BJ (cell line): Measurements from ENCODE around the gene ARID1A. TPM values are rescaled to one million over a fixed set of nuclear protein-coding genes. Genes with fewer than 3 reads are reported as not detected.

Experiments used
- CTCF ChIA-PET: fragments of 350-600 bp; formaldehyde crosslinking; extraction: SDS; loops from one replicate; lab custom pipeline; 2021; ENCODE audit warnings: antibody characterized with exemption, inconsistent platforms; lab: Yijun Ruan, JAX
- POLR2A ChIA-PET: fragments of 300-600 bp; sonication (Branson Sonifier 250); formaldehyde crosslinking; extraction: SDS; loops from one replicate; lab custom pipeline; 2021; ENCODE audit warnings: antibody characterized with exemption; lab: Charles Lee
- DNase-seq: peaks from one replicate; pipeline ENCODE4 v3.0.0-alpha.2; 2011; ENCODE audit warnings: low read depth
- H3K27me3 ChIP-seq: 2 replicates; pipeline ENCODE4 v1.6.0; 2011; ENCODE audit warnings: low read length; ENCODE audit not compliant: control insufficient read depth, insufficient read depth
- H3K36me3 ChIP-seq: 2 replicates; pipeline ENCODE4 v1.5.1; 2011; ENCODE audit warnings: low read length; ENCODE audit not compliant: control insufficient read depth, insufficient read depth
- H3K4me3 ChIP-seq: 2 replicates; pipeline ENCODE4 v1.5.1; 2011; ENCODE audit warnings: low read depth, mild to moderate bottlenecking, control low read depth, low read length
- polyA plus RNA-seq: library from polyadenylated mRNA; depleted of rRNA; stranded (reverse); fragments of >200 nt; gene quantifications from 2 replicates; pipeline ENCODE4 v1.2.3, GENCODE V29; 2011
- TF ChIP-seq, protein P1 (sequence below): IDR thresholded peaks from 2 replicates; pipeline ENCODE4 v1.5.1; 2011; ENCODE audit warnings: low read depth, mild to moderate bottlenecking, control low read depth, inconsistent platforms, low read length, moderate library complexity; ENCODE audit not compliant: insufficient read depth

The ARID1A gene
- polyA plus RNA-seq, 1 experiment, result 16.0 TPM

DNA sequence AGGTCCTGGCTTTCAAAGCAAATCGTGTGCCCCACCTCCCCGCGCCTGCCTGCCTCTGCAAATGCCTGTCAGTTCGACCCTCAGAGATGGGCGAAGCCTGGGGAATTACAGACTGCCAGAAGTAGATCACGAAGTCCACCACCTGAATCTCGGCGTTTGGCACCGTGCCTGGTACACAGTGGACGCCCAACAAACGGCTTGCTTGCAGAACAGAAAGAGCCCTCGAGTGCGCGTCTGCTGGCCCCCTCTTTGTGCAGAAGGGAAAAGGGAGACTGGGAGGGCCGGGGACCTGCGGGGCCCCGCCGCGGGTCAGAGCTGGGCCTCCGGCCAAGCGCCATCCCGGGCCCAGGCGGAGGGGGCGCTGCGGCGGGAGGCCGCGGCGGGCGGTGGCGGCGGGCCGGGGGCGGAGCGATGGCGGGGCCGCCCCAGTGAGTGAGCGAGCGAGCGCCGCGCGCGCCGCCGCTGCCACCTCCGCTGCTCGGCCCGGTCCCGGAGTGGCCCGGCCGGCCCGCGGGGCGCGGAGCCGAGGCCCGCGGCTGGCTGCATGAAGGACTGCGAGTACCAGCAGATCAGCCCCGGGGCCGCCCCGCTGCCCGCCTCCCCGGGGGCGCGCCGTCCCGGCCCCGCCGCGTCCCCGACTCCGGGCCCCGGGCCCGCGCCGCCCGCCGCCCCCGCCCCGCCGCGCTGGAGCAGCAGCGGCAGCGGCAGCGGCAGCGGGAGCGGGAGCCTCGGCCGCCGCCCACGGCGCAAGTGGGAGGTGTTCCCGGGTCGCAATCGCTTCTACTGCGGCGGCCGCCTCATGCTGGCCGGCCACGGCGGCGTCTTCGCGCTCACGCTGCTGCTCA, 130.7 kb downstream of the ARID1A start, which contains the start of gene ZDHHC18:
ZDHHC18 (plus strand) TSS at position 428 of the 845 bp plus-strand sequence; CDS start at position 545, 117 bp downstream.
- H3K36me3 ChIP-seq, result no peaks in the 10 kb centered on the region; the same call in 1 of the 2 replicates
- H3K4me3 ChIP-seq, result peak within 1 kb of the TSS; percentile 83
- H3K27me3 ChIP-seq, result no peaks in the 10 kb centered on the region
- ChIA-PET POLR2A (interaction anchor here (0.6 kb wide), 1 partner anchor 63 kb away, joined by 6 read pairs; no protein-coding TSS in a partner anchor), CTCF (interaction anchor here (1.2 to 5.0 kb wide), 6 partner anchors 14 to 78 kb away, joined by 3 to 54 read pairs (median 4); no protein-coding TSS in a partner anchor)
- DNase-seq, result no peak
- TF ChIP-seq, protein P1, sequence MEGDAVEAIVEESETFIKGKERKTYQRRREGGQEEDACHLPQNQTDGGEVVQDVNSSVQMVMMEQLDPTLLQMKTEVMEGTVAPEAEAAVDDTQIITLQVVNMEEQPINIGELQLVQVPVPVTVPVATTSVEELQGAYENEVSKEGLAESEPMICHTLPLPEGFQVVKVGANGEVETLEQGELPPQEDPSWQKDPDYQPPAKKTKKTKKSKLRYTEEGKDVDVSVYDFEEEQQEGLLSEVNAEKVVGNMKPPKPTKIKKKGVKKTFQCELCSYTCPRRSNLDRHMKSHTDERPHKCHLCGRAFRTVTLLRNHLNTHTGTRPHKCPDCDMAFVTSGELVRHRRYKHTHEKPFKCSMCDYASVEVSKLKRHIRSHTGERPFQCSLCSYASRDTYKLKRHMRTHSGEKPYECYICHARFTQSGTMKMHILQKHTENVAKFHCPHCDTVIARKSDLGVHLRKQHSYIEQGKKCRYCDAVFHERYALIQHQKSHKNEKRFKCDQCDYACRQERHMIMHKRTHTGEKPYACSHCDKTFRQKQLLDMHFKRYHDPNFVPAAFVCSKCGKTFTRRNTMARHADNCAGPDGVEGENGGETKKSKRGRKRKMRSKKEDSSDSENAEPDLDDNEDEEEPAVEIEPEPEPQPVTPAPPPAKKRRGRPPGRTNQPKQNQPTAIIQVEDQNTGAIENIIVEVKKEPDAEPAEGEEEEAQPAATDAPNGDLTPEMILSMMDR, result peak; percentile 38; the same call in 1 of the 2 replicates

DNA sequence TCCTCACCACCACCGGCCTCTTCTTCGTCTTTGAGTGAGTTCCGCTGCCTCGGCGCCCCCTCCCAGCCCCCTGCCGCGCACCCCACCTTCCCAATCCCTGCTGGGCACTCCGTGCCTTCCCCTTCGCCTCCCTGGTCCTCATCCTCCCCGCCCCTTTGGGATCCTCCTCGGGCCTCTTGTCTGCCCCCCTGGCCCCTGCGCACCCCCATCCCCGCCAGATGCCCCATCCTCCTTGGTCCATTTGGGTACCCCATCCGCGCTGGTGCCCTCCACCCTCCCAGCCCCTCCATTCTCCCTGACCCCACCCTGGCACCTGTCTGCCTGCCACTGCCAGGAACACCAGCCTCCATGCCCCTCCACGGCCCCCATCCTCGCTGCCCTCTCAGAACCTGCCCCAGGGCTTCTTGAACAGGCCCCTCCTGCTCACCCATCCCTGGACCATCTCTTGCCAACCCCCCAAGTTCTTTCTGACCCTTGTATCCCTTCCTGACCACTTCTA, 131.3 kb downstream of the ARID1A start:
- Histone ChIP-seq H3K4me3 (peak overlapping the region; percentile 83), H3K36me3 (no peaks in the 10 kb centered on the region; the same call in 1 of the 2 replicates), H3K27me3 (no peaks in the 10 kb centered on the region)
- POLR2A ChIA-PET, result no interaction called here
- TF ChIP-seq, protein P1, result no peak
- CTCF ChIA-PET, result interaction anchor here (1.0 to 1.6 kb wide), 3 partner anchors 11 to 29 kb away, joined by 3 to 6 read pairs (median 3); no protein-coding TSS in a partner anchor
- DNase-seq, result no peak

DNA sequence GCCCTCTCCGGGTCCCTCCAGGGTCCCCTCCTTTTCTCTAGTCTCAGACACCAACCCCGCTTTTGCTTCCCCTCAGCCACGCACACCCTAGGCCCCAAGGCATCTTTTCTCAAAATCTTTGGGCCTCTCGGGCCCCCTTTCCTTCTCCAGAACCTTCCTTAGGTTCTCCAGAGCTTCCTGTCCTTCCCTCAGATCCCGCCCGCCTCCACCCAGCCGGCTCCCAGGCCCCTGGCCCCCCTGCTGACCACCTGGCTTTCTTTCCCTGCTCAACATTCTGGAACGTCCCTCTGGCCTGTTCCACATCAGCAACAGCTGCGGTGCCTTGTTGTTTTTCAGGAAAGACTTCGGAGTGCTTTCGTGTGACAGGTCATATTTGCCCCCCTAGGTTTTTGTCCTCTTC, 131.8 kb downstream of the ARID1A start:
- CTCF ChIA-PET, result interaction anchor here (1.0 to 1.6 kb wide), 3 partner anchors 10 to 28 kb away, joined by 3 to 6 read pairs (median 3); no protein-coding TSS in a partner anchor
- Histone ChIP-seq H3K27me3 (no peaks in the 10 kb centered on the region), H3K36me3 (peaks cover 1% of the 10 kb centered on the region; the same call in 1 of the 2 replicates), H3K4me3 (peak overlapping the region; percentile 83)
- TF ChIP-seq, protein P1, result no peak
- DNase-seq, result no peak
- POLR2A ChIA-PET, result no interaction called here

DNA sequence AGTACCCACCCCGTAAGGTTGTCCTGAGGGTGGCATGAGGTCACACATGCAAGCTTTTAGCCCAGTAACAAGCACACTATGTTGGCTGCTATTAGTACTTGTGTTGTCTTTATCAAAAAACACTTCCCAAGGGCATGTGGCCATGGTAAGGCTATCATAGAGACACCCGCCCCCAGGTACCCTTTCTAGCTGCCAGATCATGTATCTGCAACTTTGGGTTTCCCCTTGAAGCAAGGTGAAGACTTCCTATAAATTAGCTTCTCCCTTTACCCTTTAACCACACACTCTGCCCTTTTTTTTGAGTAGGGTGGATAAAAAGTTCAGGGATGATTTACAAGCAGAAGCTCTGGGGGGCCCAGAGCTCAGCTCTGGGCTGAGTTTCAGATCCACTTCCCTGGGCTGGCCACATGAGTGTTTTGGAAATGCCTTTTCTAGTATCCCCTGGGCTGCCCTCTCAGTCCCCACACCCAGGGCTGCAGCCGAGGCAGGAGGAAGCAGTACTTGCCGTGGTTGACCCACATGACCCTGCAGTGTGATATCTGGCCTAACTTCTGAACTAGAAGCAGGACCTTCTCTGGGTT, 132.7 kb downstream of the ARID1A start:
- POLR2A ChIA-PET, result no interaction called here
- Histone ChIP-seq H3K36me3 (peaks cover 6% of the 10 kb centered on the region), H3K4me3 (no peak overlapping the region), H3K27me3 (no peaks in the 10 kb centered on the region)
- no peak for DNase-seq
- TF ChIP-seq, protein P1, result no peak
- CTCF ChIA-PET, result interaction anchor here (1.2 to 1.6 kb wide), 2 partner anchors 9 to 18 kb away, joined by 3 to 6 read pairs; no protein-coding TSS in a partner anchor
